NT2/D1 (cell line): Measurements from ENCODE around the gene DIS3L2.

Source experiments
- YY1 ChIP-seq: IDR thresholded peaks from 2 replicates; pipeline ENCODE4 v1.6.1; 2011; ENCODE audit not compliant: insufficient read length, insufficient read depth
- ZNF274 ChIP-seq: IDR thresholded peaks from 2 replicates; pipeline ENCODE4 v1.6.1; 2011; ENCODE audit warnings: mild to moderate bottlenecking, low read depth, low read length

- TF ChIP-seq YY1: no peak
- no peak for TF ChIP-seq ZNF274
These were observed 152.3 kb downstream of the DIS3L2 start for GRCh38 chr2:232113821-232114220.
